GM18858 (cell line): ENCODE results near the gene LSM12.
A peak's percentile ranks its signal among the peaks of the same experiment; 100 is the strongest.
"Not testable (repeated sequence)": the region's sequence is repeated elsewhere in the genome, so short reads cannot be mapped to it uniquely, and the experiment has no call there.

Experiments
- ATAC-seq: cut with Tn5 transposase; IDR thresholded peaks from one replicate; pipeline ENCODE4 v1.9.1; 2021; ENCODE audit not compliant: unreplicated experiment

The LSM12 gene

GRCh38 chr17:44076716-44077594, 10.5 kb upstream of the LSM12 start:
- ATAC-seq: no peak

GRCh38 chr17:44075598-44076293, 9.3 kb upstream of the LSM12 start:
- no peak for ATAC-seq

GRCh38 chr17:44074911-44075285, 8.4 kb upstream of the LSM12 start:
- ATAC-seq: no peak

- ATAC-seq: no peak
Measured at GRCh38 chr17:44074231-44074910, 7.9 kb upstream of the LSM12 start.

GRCh38 chr17:44071772-44072171, 5.3 kb upstream of the LSM12 start:
- no peak for ATAC-seq

GRCh38 chr17:44071198-44071520, 4.7 kb upstream of the LSM12 start:
- ATAC-seq: no peak

- ATAC-seq: peak; percentile 66
Measured at GRCh38 chr17:44070455-44071197, 4.2 kb upstream of the LSM12 start, which contains the start of gene G6PC3. Gene G6PC3 (plus strand): TSS chr17:44070735. CDS start chr17:44070966, 231 bp downstream.

GRCh38 chr17:44069974-44070454, 3.5 kb upstream of the LSM12 start:
- ATAC-seq: no peak

- ATAC-seq: no peak
Measured at GRCh38 chr17:44067545-44067940, 1.1 kb upstream of the LSM12 start.

- ATAC-seq: no peak
Measured at GRCh38 chr17:44065668-44066203, 735 bp downstream of the LSM12 start.

- ATAC-seq: no peak
Measured at GRCh38 chr17:44063704-44064639, 2.5 kb downstream of the LSM12 start.

GRCh38 chr17:44062871-44063270, 3.6 kb downstream of the LSM12 start:
- ATAC-seq: no peak

GRCh38 chr17:44061446-44061845, 5.0 kb downstream of the LSM12 start:
- no peak for ATAC-seq

- ATAC-seq: no peak
Measured at GRCh38 chr17:44059101-44059892, 7.2 kb downstream of the LSM12 start.

GRCh38 chr17:44053125-44053872, 13.2 kb downstream of the LSM12 start:
- no peak for ATAC-seq

- ATAC-seq: no peak
Measured at GRCh38 chr17:44049294-44050060, 17.0 kb downstream of the LSM12 start.

GRCh38 chr17:44046893-44047292, 19.6 kb downstream of the LSM12 start:
- ATAC-seq: not testable (repeated sequence)
